GM10248 (cell line): ENCODE measurements around the gene DNTT.

Source experiments
- CTCF ChIA-PET: fragments of 300-600 bp; sonication (Branson Sonifier 250); formaldehyde crosslinking; extraction: SDS; loops from one replicate; lab custom pipeline; 2021; ENCODE audit warnings: antibody characterized with exemption; lab: Yijun Ruan, JAX
- POLR2A ChIA-PET: fragments of 350-650 bp; sonication (Branson Sonifier 250); formaldehyde crosslinking; extraction: SDS; loops from one replicate; lab custom pipeline; 2020; ENCODE audit warnings: antibody characterized with exemption; lab: Yijun Ruan, JAX
- DNase-seq: peaks from one replicate; pipeline ENCODE4 v3.0.0; 2012; ENCODE audit errors: extremely low spot score
- TF ChIP-seq, protein P1 (sequence below): IDR thresholded peaks from 2 replicates; pipeline ENCODE4 v1.5.1; 2012; ENCODE audit warnings: mild to moderate bottlenecking, low read depth; ENCODE audit errors: extremely low read depth, missing control alignments, control extremely low read depth

DNTT gene

DNA sequence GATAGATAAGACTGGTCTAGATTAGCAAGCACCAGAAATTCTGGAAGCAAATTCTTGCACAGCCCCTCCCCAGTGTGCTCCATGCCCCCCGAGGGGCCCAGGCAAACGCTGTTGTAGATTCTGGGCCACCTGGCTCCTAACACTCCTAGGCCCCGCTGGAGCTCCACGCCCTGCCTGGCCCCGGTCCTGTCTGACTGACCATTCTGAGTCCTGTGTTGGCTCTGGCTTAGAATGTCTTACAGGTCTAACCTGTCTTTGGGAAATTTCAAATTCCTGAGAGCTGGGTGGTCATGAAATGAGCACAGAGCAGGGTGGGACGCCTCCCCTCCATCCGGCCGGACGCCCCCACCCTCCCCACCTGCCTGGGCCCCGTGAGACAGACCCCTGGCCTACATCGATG, 67.1 kb downstream of the DNTT start:
- TF ChIP-seq, protein P1, sequence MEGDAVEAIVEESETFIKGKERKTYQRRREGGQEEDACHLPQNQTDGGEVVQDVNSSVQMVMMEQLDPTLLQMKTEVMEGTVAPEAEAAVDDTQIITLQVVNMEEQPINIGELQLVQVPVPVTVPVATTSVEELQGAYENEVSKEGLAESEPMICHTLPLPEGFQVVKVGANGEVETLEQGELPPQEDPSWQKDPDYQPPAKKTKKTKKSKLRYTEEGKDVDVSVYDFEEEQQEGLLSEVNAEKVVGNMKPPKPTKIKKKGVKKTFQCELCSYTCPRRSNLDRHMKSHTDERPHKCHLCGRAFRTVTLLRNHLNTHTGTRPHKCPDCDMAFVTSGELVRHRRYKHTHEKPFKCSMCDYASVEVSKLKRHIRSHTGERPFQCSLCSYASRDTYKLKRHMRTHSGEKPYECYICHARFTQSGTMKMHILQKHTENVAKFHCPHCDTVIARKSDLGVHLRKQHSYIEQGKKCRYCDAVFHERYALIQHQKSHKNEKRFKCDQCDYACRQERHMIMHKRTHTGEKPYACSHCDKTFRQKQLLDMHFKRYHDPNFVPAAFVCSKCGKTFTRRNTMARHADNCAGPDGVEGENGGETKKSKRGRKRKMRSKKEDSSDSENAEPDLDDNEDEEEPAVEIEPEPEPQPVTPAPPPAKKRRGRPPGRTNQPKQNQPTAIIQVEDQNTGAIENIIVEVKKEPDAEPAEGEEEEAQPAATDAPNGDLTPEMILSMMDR: no peak
- no peak for DNase-seq
- CTCF ChIA-PET: interaction anchor here (0.7 to 3.2 kb wide), 28 partner anchors 8 to 846 kb away, joined by 3 to 18 read pairs (median 5); partner anchors contain the start of gene TLL2
- POLR2A ChIA-PET: no interaction called here

DNA sequence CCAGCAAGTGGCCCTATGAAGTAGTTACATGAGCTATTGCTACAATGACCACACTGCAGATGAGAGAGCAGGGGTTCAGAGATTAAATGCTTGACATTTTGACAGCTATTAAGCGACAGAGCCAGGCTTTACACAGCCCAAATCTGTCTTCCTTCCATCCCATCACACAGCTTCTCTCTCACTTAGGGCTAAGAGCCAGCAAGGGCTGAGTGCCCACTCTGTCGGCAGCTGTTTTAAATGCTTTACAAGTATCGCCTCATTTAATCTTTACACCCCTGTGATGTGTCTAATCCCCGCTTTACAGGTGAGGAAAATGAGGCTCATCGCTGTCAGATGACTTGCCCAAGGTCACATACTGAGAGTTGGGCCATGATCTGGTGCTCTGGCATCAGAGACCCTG, 69.8 kb downstream of the DNTT start:
- TF ChIP-seq, protein P1: no peak
- ChIA-PET CTCF (interaction anchor here (0.6 to 5.3 kb wide), 28 partner anchors 8 to 836 kb away, joined by 3 to 38 read pairs (median 4); partner anchors contain the start of genes BLNK and TLL2), POLR2A (no interaction called here)
- no peak for DNase-seq

DNA sequence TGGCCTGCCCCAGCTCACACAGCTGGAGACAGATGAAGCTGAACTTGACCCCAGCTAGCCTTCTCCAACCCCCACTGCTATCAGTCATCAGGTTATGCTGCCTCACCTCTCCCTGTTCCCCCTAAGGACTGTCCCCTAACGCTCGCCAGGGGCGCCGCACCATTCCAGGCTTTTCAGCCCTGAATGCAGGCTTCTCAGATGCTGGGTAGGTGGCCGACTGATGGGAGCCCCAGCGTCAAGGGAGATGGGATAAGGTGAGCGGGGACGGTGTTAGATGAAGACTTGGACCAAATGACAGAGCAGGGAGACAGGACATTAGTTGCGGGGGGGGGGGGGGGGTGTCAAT, 70.4 kb downstream of the DNTT start:
- ChIA-PET POLR2A (no interaction called here), CTCF (interaction anchor here (0.6 to 5.3 kb wide), 57 partner anchors 8 to 846 kb away, joined by 3 to 38 read pairs (median 4); partner anchors contain the start of genes BLNK and OPALIN)
- TF ChIP-seq, protein P1: no peak
- no peak for DNase-seq

DNA sequence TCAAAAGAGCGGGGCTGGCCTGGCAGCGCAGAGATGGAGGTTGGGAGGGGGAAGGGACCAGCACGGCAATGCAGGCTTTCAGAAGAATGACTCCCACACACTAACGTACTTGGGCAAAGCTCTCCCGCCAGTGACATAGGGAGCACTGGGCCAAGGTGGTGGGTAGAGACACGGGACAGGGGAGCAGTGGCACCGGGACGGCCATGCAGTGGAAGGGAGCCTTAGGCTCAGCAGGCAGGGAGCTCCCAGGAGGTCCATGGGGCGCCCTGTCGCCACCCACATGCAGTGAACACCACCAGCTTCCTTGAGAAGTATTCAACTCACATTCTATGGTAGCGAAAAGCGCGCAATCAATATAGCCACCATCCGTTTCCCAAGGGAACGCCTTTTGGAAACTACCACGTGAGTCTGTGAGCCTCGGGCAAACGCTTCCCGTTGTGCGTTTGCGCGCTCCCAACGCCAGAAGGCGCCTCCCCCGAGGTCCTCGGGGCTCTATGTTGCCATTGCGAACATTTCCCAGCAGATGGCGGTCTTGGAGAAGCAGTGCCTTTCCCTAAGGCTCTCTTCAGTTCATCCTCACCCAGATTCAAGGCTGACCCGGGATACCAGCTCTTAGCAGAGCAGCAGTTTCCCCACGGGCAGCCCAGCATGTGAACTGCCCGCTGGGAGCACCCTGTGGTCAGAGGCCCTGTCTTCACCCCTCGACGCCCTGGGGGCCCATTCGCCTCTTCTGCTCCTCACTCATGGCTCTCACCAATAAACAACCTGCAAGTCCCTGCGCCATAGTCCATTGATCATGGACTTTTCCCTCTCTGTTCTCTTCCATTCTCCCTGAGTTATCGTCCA, 71.0 kb downstream of the DNTT start:
- ChIA-PET CTCF (interaction anchor here (0.7 to 5.3 kb wide), 57 partner anchors 10 to 846 kb away, joined by 3 to 38 read pairs (median 4); partner anchors contain the start of genes BLNK and OPALIN), POLR2A (no interaction called here)
- peak; percentile 93 for DNase-seq
- TF ChIP-seq, protein P1: peak; percentile 99

DNA sequence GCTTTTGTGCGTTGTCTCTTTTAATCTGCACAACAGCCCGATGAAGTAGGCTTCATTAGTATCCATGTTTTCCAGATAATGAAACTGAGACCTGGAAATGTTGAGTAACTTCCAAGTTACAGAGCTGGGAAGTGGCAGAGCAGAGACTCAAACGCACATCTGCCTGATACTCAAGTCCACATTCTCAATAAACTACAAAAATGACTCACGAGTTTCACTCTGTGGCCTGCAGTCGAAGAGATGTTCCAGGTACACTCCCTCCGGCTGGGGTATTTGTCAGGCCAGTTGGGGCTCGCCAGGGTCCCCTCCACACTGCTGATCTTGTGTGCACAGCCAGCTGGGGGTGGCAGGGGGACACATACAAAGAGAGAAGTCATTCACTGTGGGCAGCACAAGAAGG, 72.2 kb downstream of the DNTT start:
- ChIA-PET CTCF (interaction anchor here (0.7 to 5.3 kb wide), 11 partner anchors 9 to 213 kb away, joined by 3 to 38 read pairs (median 5); no protein-coding TSS in a partner anchor), POLR2A (no interaction called here)
- peak; percentile 67 for DNase-seq
- TF ChIP-seq, protein P1: no peak

DNA sequence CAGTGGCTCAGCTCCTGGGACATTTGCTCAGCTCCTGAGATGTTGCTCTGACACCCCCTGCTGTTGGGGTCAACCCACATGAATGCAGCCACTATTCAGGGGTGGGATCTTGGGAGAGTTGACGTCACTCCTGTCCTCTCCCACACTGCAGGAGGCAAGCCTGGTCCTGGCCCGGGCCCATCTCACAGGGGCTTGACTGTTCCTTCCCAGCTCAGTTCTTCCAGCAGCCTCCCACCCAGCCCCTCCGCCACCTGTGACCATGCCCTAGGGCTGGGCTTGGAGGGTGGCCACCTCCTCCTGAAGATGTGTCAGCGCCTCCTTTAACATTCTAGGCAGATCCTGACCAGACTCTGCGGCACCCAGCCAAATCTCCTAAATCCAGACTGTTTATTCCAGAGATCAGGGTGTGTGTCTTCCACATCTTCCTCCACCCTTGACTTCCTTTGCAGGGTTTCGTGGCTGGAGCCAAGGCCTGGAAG, 73.6 kb downstream of the DNTT start:
- ChIA-PET CTCF (interaction anchor here (1.7 to 5.3 kb wide), 4 partner anchors 12 to 43 kb away, joined by 5 to 38 read pairs (median 6); no protein-coding TSS in a partner anchor), POLR2A (no interaction called here)
- no peak for DNase-seq

More for the DNA sequence above, 73.6 kb downstream of the DNTT start:
- TF ChIP-seq, protein P1: no peak
